Measurements from ENCODE around the gene MZT2B.
"Not testable (repeated sequence)": the region's sequence is repeated elsewhere in the genome, so short reads cannot be mapped to it uniquely, and the experiment has no call there.

DNA sequence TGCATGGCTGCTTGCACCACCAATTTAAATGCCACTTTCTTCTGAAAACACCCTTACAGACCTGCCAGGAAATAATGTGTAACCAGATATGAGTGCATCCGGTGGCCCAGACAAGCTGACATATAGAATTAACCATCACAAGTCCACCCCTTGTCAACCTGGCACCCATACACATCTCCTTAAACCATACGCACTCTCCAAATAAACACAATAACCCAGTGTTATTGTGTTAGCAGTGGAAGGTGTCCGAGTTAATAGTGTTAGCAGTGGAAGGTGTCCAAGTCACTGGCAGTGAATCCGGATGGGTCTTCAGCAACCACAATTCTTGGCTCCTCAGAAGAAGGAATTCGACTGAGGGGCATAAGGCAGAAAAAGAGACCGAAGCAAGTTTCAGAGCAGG lies 33.5 kb upstream of the MZT2B start:
- TF ChIP-seq EZH2phosphoT487 (IDR thresholded peaks at IDR 0.05; ENCODE audit: borderline replicate concordance, low read depth, low read length): not testable (repeated sequence)
- TF ChIP-seq, protein P1, sequence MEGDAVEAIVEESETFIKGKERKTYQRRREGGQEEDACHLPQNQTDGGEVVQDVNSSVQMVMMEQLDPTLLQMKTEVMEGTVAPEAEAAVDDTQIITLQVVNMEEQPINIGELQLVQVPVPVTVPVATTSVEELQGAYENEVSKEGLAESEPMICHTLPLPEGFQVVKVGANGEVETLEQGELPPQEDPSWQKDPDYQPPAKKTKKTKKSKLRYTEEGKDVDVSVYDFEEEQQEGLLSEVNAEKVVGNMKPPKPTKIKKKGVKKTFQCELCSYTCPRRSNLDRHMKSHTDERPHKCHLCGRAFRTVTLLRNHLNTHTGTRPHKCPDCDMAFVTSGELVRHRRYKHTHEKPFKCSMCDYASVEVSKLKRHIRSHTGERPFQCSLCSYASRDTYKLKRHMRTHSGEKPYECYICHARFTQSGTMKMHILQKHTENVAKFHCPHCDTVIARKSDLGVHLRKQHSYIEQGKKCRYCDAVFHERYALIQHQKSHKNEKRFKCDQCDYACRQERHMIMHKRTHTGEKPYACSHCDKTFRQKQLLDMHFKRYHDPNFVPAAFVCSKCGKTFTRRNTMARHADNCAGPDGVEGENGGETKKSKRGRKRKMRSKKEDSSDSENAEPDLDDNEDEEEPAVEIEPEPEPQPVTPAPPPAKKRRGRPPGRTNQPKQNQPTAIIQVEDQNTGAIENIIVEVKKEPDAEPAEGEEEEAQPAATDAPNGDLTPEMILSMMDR (conservative IDR thresholded peaks at IDR 0.05; ENCODE audit: low read length): not testable (repeated sequence)
